Measurements from ENCODE around the gene C2orf72. TPM values are rescaled to one million over a fixed set of nuclear protein-coding genes. Genes with fewer than 3 reads are reported as not detected.

Gene C2orf72
- total RNA-seq, 1 donor from 2014 or later, result 9.9 TPM

DNA sequence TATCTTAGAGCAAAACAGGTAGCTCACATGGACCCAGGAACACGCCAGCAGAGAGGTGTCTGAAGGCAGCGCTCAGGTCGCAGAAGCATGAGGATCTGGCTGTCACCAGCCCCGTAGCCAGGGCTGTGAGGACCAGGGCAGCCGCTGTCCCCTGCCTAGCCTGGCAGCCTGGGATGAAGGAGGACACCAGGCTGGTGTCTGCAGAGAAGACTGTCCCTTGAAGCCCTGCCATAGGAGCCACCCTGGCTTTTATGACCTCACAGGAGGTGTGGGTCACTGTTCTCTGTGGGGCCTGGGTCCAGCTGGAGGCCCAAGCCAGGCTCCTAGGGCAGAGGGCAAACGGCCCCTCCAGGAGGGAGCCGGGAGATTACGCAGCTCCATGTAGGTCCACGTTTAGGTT is 41.5 kb upstream of the C2orf72 start, which contains the start of gene SPATA3:
Gene SPATA3, plus strand, starts transcription at position 301 of the 400 bp plus-strand sequence. CDS start 113 bp downstream, outside the sequence.
- H3K36me3 Mint-ChIP-seq, result no peaks in the 10 kb centered on the region
- H3K4me3 Mint-ChIP-seq, result no peak within 1 kb of the TSS
- no peak for DNase-seq (ENCODE audit: extremely low spot score, unreplicated experiment)
- peaks cover 34% of the 10 kb centered on the region for H3K27me3 Mint-ChIP-seq
- H3K9me3 Mint-ChIP-seq, result no peaks in the 10 kb centered on the region
- no peak within 1 kb of the TSS for H3K27ac Mint-ChIP-seq
- H3K4me1 Mint-ChIP-seq (ENCODE audit: unreplicated experiment), result no peaks in the 10 kb centered on the region
- TF ChIP-seq, protein P1, sequence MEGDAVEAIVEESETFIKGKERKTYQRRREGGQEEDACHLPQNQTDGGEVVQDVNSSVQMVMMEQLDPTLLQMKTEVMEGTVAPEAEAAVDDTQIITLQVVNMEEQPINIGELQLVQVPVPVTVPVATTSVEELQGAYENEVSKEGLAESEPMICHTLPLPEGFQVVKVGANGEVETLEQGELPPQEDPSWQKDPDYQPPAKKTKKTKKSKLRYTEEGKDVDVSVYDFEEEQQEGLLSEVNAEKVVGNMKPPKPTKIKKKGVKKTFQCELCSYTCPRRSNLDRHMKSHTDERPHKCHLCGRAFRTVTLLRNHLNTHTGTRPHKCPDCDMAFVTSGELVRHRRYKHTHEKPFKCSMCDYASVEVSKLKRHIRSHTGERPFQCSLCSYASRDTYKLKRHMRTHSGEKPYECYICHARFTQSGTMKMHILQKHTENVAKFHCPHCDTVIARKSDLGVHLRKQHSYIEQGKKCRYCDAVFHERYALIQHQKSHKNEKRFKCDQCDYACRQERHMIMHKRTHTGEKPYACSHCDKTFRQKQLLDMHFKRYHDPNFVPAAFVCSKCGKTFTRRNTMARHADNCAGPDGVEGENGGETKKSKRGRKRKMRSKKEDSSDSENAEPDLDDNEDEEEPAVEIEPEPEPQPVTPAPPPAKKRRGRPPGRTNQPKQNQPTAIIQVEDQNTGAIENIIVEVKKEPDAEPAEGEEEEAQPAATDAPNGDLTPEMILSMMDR (conservative IDR thresholded peaks at IDR 0.05), result no peak

DNA sequence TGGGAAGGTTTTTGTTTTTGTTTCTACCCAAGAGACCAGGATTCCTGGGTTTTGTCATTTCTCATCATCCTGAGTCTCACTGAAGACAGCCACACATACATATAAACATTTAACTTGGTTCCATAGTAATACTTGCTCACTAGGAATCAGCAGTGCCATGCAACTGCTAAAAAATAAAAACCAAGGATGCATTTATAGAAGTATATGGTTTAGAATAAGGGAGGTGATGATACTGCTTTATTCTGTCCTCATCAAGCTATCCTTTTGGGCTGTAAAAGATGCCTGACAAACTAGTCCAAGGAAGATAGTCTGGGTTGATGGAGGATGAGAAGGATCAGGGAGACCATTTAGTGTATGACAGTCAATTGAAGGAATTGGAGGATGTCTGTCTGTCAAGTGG is 40.7 kb upstream of the C2orf72 start:
- TF ChIP-seq, protein P1 (conservative IDR thresholded peaks at IDR 0.05), result no peak
- DNase-seq (ENCODE audit: extremely low spot score, unreplicated experiment), result no peak
- H3K27ac Mint-ChIP-seq, result no peak overlapping the region
- H3K4me1 Mint-ChIP-seq (ENCODE audit: unreplicated experiment), result no peaks in the 10 kb centered on the region
- H3K9me3 Mint-ChIP-seq, result no peaks in the 10 kb centered on the region
- no peaks in the 10 kb centered on the region for H3K36me3 Mint-ChIP-seq
- peaks cover 39% of the 10 kb centered on the region for H3K27me3 Mint-ChIP-seq
- no peak overlapping the region for H3K4me3 Mint-ChIP-seq

GRCh38 chr2:230998882-230999281 is 38.4 kb upstream of the C2orf72 start:
- TF ChIP-seq, protein P1 (conservative IDR thresholded peaks at IDR 0.05), result no peak
- Mint-ChIP-seq H3K9me3 (no peaks in the 10 kb centered on the region), H3K4me3 (no peak overlapping the region), H3K36me3 (no peaks in the 10 kb centered on the region), H3K27me3 (peaks cover 52% of the 10 kb centered on the region), H3K4me1 (ENCODE audit: unreplicated experiment) (no peaks in the 10 kb centered on the region), H3K27ac (no peak overlapping the region)
- DNase-seq (ENCODE audit: extremely low spot score, unreplicated experiment), result no peak

DNA sequence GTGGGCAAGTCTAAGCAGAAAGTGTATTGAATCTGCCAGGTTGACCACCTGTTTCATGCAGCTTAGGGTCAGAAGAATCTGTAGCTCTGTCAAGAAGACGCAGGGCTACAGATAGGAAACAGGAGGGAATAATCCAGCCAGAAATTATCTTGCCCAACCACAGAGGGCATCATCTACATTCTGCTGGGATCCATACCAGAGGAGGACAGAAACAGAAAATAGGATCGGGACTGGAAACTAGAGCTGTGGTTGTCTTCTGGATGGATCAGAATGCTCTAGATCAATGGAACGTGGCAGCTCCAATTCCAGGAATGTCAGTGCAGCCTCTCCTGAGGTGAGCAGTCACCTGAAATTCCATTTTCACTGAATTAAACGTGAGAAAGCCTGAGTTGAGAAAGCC is 37.8 kb upstream of the C2orf72 start:
- Mint-ChIP-seq H3K4me3 (no peak overlapping the region), H3K27ac (no peak overlapping the region), H3K36me3 (no peaks in the 10 kb centered on the region), H3K4me1 (ENCODE audit: unreplicated experiment) (no peaks in the 10 kb centered on the region), H3K9me3 (peaks cover under 1% of the 10 kb centered on the region), H3K27me3 (peaks cover 52% of the 10 kb centered on the region)
- no peak for DNase-seq (ENCODE audit: extremely low spot score, unreplicated experiment)
- TF ChIP-seq, protein P1 (conservative IDR thresholded peaks at IDR 0.05), result no peak

GRCh38 chr2:231000211-231000904 is 37.0 kb upstream of the C2orf72 start:
- H3K36me3 Mint-ChIP-seq, result peaks cover under 1% of the 10 kb centered on the region
- DNase-seq (ENCODE audit: extremely low spot score, unreplicated experiment), result no peak
- no peaks in the 10 kb centered on the region for H3K4me1 Mint-ChIP-seq (ENCODE audit: unreplicated experiment)
- TF ChIP-seq, protein P1 (conservative IDR thresholded peaks at IDR 0.05), result no peak
- H3K27me3 Mint-ChIP-seq, result peaks cover 52% of the 10 kb centered on the region
- no peak overlapping the region for H3K4me3 Mint-ChIP-seq
- no peak overlapping the region for H3K27ac Mint-ChIP-seq
- H3K9me3 Mint-ChIP-seq, result peaks cover 7% of the 10 kb centered on the region
